Right lobe of liver (tissue), 4 donors: ENCODE results near the gene SEZ6L.

ENCODE experiments used
- POLR2A ChIP-seq: fragments of 450-650 bp; IDR thresholded peaks from one replicate; pipeline ENCODE4 v1.6.1; 2017; ENCODE audit warnings: antibody characterized with exemption, mild to moderate bottlenecking
- TF ChIP-seq, protein P1 (sequence below), 4 donors: fragments of 200-600 bp in 3 of 4; fragments of 450-650 bp in 1 of 4; IDR thresholded peaks; one replicate each; pipeline versions ENCODE4 v1.5.1 to v1.8.0; 2016 to 2022; ENCODE audit warnings: antibody characterized with exemption in 4 of 4, mild to moderate bottlenecking in 2 of 4
- donor health status: DM: no; HTN: no; CAD: no.
- donor health status: DM: no; HTN: no; CAD: no.
- donor health status: DM: no; HTN: yes; CAD: no.

DNA sequence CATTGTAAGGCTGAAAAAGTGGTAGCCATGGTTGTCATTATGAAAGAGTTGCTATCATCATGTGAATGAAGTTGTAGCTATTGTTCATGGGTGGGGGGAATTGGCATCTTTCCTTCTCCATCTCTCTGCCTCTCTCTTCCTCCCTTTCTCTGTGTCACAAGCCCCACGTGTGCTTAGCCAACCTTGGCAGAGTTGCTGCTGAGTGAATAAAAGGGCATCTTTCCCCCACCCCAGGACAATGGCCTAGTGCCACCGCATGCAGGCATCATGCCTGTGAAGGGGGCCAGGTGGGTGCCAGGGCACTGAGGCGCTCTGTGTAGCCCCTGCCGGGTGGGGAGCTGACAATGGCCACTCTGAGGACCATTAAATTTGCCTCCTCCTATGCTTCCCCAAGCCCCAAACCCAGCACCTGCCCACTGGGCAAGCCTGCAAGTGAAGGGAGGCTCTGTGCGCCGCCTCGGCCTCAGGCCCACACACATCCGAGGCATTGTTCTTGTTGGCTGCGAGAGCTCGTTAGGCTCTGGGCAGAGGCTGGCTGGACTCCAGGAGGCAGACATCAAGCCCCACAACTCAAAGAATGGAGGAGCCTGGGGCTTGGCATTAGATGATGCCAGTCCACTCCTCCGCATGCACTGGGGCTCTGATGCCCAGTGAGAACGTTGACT, 103.9 kb downstream of the SEZ6L start:
- TF ChIP-seq POLR2A = no peak
- TF ChIP-seq, protein P1, sequence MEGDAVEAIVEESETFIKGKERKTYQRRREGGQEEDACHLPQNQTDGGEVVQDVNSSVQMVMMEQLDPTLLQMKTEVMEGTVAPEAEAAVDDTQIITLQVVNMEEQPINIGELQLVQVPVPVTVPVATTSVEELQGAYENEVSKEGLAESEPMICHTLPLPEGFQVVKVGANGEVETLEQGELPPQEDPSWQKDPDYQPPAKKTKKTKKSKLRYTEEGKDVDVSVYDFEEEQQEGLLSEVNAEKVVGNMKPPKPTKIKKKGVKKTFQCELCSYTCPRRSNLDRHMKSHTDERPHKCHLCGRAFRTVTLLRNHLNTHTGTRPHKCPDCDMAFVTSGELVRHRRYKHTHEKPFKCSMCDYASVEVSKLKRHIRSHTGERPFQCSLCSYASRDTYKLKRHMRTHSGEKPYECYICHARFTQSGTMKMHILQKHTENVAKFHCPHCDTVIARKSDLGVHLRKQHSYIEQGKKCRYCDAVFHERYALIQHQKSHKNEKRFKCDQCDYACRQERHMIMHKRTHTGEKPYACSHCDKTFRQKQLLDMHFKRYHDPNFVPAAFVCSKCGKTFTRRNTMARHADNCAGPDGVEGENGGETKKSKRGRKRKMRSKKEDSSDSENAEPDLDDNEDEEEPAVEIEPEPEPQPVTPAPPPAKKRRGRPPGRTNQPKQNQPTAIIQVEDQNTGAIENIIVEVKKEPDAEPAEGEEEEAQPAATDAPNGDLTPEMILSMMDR (IDR thresholded peaks at IDR 0.05) = no peak
